Peyer's patch (tissue), 4 donors: ENCODE measurements around the gene SEMA3A. TPM values are rescaled to one million over a fixed set of nuclear protein-coding genes. Genes with fewer than 3 reads are reported as not detected.

ENCODE experiments used
- DNase-seq, 3 donors: peaks; one replicate each; pipeline ENCODE4 v3.0.0-alpha.2; 2017 to 2019
- H3K27ac ChIP-seq, 4 donors: fragments of 200-600 bp; sonication (generic); one replicate each; pipeline ENCODE4 v1.5.1; 2016 to 2019
- H3K27me3 ChIP-seq, 2 donors: fragments of 200-600 bp; sonication (generic); one replicate each; pipeline ENCODE4 v1.5.1; 2019
- H3K36me3 ChIP-seq, 3 donors: fragments of 200-600 bp; sonication (generic); one replicate each; pipeline ENCODE4 v1.5.1; 2016 to 2019
- H3K4me1 ChIP-seq, 4 donors: fragments of 200-600 bp; sonication (generic); one replicate each; pipeline ENCODE4 v1.5.1; 2016 to 2019
- H3K4me3 ChIP-seq, 4 donors: fragments of 200-600 bp; sonication (generic); 1 replicate in 3 of 4; 2 replicates in 1 of 4; pipeline ENCODE4 v1.5.1; 2016 to 2019; ENCODE audit warnings: mild to moderate bottlenecking in 1 of 4
- H3K9me3 ChIP-seq, 4 donors: fragments of 200-600 bp; sonication (generic); one replicate each; pipeline ENCODE4 v1.5.1; 2016 to 2019; ENCODE audit warnings: mild to moderate bottlenecking in 1 of 4
- POLR2A ChIP-seq, 2 donors: fragments of 450-650 bp; IDR thresholded peaks; one replicate each; pipeline ENCODE4 v1.5.1; 2017; ENCODE audit warnings: antibody characterized with exemption in 2 of 2, mild to moderate bottlenecking in 2 of 2, moderate library complexity in 2 of 2
- total RNA-seq, 4 donors: library from RNA; depleted of rRNA; stranded (reverse); fragments of >200 nt; gene quantifications; one replicate each; pipeline ENCODE4 v1.1.0, GENCODE V29; 2016
- TF ChIP-seq, protein P1 (sequence below), 6 experiments: fragments of 450-650 bp in 4 of 6; fragments of 200-600 bp in 2 of 6; sonication (generic) in 1 of 6; IDR thresholded peaks; one replicate each; pipeline ENCODE4 v1.5.1; 2017 to 2019; ENCODE audit warnings: antibody characterized with exemption in 6 of 6, mild to moderate bottlenecking in 3 of 6, moderate library complexity in 1 of 6

The SEMA3A gene
- total RNA-seq, 4 donors from 2014 or later: 1.3 to 12.4 (median 3.8) TPM

DNA sequence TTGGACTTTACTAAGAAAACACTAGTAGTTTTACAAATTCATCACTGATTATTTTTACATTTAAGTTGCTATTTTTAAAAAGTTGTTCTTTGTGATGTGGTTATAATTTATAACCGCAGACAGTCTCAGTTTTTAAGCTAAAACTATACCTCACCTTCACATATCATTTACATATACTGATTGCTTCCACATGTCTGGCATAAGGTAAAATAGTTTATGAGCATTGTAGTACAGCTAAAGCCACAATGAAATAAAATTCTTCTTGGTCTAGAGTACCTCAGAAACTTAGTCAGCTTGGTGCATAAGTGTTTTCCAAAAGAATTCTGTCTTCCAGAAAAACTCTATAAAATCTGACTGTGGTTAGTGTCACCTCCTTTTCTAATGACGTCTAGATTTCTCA is 13.0 kb downstream of the SEMA3A start:
- Histone ChIP-seq H3K27ac (no peak overlapping the region), H3K4me3 (no peak overlapping the region), H3K27me3 (no peaks in the 10 kb centered on the region), H3K4me1 (no peaks in the 10 kb centered on the region), H3K9me3 (no peaks in the 10 kb centered on the region), H3K36me3 (no peaks in the 10 kb centered on the region)
- DNase-seq: no peak
- TF ChIP-seq, protein P1, sequence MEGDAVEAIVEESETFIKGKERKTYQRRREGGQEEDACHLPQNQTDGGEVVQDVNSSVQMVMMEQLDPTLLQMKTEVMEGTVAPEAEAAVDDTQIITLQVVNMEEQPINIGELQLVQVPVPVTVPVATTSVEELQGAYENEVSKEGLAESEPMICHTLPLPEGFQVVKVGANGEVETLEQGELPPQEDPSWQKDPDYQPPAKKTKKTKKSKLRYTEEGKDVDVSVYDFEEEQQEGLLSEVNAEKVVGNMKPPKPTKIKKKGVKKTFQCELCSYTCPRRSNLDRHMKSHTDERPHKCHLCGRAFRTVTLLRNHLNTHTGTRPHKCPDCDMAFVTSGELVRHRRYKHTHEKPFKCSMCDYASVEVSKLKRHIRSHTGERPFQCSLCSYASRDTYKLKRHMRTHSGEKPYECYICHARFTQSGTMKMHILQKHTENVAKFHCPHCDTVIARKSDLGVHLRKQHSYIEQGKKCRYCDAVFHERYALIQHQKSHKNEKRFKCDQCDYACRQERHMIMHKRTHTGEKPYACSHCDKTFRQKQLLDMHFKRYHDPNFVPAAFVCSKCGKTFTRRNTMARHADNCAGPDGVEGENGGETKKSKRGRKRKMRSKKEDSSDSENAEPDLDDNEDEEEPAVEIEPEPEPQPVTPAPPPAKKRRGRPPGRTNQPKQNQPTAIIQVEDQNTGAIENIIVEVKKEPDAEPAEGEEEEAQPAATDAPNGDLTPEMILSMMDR (IDR thresholded peaks at IDR 0.05): no peak
- no peak for TF ChIP-seq POLR2A (IDR thresholded peaks at IDR 0.05)

DNA sequence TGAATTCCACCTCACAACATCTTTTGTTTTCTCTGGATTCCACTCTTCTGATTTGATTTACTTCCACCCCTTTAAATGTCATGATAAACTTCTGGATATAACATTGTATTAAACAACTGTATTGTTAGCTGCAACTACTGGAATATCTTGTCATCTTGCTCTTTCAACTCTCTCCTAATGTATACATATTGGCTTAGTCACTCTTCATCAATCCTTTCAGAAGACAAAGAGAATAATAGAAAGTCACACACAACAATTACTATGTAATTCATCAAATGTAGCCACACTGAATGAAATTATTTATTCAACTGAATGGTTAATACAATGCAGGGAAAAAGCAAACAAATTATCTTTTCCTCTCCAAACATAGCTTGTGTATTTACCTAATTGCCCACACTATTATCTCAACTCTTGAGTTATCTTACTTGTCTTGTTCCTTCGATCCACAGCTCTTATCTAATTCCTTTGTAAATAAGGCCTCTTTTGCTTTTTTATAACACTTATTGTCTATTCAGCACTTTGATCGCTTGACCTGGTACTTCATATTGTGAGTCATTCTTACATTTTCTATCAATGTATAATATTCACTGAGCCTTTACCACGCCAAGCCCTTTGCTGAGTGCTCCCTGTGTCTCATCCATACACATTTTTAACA is 16.7 kb downstream of the SEMA3A start:
- Histone ChIP-seq H3K4me3 (no peak overlapping the region), H3K36me3 (no peaks in the 10 kb centered on the region), H3K27ac (no peak overlapping the region), H3K4me1 (no peaks in the 10 kb centered on the region), H3K9me3 (no peaks in the 10 kb centered on the region), H3K27me3 (no peaks in the 10 kb centered on the region)
- TF ChIP-seq, protein P1 (IDR thresholded peaks at IDR 0.05): no peak
- TF ChIP-seq POLR2A (IDR thresholded peaks at IDR 0.05): no peak
- DNase-seq: no peak

DNA sequence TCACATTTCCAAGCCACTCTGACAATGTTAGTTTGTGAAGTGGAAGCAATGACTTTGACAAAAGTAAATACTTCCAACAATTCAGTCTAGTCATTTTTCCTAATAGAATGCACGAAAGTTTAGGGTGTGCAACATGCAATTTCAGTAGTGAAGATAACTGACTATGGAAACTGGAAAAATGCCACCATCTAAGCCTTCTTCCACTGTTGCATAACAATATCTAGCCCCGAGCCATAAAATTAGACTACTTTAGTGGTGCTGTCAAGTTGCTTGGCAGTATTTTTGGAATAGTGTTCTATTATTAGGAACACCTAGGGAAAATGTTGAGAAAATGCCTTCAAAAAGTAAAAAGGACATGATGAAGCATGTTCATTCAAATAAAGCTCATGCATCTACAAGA is 17.9 kb downstream of the SEMA3A start:
- Histone ChIP-seq H3K9me3 (no peaks in the 10 kb centered on the region), H3K36me3 (no peaks in the 10 kb centered on the region), H3K4me1 (no peaks in the 10 kb centered on the region), H3K27me3 (no peaks in the 10 kb centered on the region), H3K27ac (no peak overlapping the region), H3K4me3 (no peak overlapping the region)
- no peak for TF ChIP-seq POLR2A (IDR thresholded peaks at IDR 0.05)
- TF ChIP-seq, protein P1 (IDR thresholded peaks at IDR 0.05): no peak
- no peak for DNase-seq

DNA sequence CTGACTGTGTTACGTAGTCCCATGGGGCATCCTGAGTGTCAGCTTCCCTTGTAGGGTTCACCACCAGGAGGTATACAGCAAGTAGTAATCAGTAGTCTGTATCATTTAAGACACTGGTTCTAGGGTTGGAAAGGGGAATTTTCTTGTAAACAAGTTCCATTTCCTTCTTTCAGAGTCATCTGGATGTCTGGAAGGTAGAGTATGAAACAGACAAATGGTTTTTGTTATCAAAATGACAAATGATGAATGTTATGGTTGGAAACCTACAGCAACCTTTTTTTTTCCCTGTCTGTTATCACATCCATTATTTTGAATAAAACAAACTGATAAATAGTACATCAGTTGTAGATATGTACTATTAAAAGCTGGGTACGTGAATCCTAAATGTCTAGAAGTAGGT is 19.1 kb downstream of the SEMA3A start:
- no peak for TF ChIP-seq POLR2A (IDR thresholded peaks at IDR 0.05)
- TF ChIP-seq, protein P1 (IDR thresholded peaks at IDR 0.05): no peak
- Histone ChIP-seq H3K9me3 (no peaks in the 10 kb centered on the region), H3K4me3 (no peak overlapping the region), H3K27me3 (no peaks in the 10 kb centered on the region), H3K36me3 (no peaks in the 10 kb centered on the region), H3K4me1 (no peaks in the 10 kb centered on the region), H3K27ac (no peak overlapping the region)
- DNase-seq: no peak

DNA sequence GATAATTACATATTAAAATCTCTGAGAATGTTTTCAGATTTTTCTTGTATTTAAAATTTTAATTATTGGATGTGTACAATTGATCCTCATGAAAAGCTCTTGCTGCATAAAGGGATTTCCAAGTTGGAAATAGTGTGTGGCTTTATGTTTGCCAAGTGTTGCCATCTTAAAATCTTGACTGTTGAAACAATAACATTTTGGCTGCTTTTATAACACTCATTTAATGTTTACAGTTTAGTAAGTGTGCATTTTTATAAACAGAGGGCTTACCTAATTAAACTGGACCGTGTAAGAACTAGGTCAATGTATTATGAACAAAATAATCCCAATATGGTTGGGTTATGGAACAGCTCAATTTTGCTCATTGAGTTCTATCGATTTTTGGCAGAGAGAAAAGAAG is 23.9 kb downstream of the SEMA3A start:
- no peaks in the 10 kb centered on the region for H3K36me3 ChIP-seq
- TF ChIP-seq, protein P1 (IDR thresholded peaks at IDR 0.05): no peak
- TF ChIP-seq POLR2A (IDR thresholded peaks at IDR 0.05): no peak
- no peak overlapping the region for H3K27ac ChIP-seq
- H3K27me3 ChIP-seq: no peaks in the 10 kb centered on the region
- no peaks in the 10 kb centered on the region for H3K9me3 ChIP-seq
- DNase-seq: no peak
- H3K4me1 ChIP-seq: no peaks in the 10 kb centered on the region
- no peak overlapping the region for H3K4me3 ChIP-seq

DNA sequence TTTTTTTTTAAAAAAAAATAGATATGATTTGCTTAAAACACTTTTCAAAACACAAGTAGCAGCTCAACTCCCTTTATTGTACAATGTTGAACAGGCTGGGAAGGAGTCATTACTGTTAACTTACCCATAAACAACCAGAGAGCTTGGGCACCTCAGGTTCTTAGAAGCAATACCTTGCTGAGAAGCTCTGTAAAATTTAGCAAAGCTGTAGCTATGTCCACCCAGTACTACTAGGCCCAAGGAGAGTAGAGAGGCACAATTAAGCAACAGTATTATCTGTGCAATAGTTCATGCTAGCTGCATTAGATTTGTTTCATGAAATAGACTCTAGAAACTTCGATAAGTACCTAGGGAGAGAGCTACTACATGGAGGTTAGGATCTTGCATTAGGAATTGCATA is 32.0 kb downstream of the SEMA3A start:
- no peak for DNase-seq
- Histone ChIP-seq H3K27ac (no peak overlapping the region), H3K36me3 (no peaks in the 10 kb centered on the region), H3K9me3 (no peaks in the 10 kb centered on the region), H3K4me3 (no peak overlapping the region), H3K4me1 (no peaks in the 10 kb centered on the region), H3K27me3 (no peaks in the 10 kb centered on the region)
- TF ChIP-seq POLR2A (IDR thresholded peaks at IDR 0.05): no peak
- TF ChIP-seq, protein P1 (IDR thresholded peaks at IDR 0.05): no peak
